ENCODE data around the gene KLC1.

DNA sequence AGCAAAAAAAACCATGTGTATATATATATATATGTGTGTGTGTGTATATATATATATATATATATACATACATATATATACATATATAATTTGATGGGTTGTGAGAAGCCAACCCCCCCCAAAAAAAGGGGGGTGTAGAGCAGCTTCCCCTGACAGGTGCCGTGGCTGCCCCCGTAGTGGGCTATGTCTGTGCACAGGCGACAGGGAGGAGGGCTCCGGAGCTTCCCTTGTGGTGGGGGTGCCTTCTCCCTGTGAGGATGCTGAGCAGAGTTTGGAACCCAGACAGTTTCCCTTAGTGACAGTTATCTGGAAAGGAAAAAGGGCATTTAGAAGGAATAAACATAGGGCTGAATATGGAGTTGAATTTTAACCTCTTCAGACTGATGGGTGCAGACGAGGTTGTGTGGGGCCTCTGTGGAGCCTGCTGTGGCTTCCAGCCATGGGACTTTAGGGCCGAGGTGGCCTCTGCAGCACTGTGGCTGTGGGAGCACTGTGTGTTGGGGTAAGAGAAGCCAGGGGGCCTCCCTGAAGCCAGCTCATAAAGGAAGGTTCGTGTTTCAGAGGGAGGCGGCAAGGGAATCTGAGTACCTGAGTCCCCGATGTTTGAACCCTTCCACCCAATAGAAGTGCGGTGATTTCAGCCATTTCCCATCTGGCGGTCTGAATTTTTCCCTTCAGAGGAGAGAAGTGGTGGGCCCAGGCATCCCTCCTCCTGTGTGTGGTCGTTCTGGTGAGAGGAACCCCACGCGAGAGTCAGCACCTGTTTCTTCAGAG is 66.5 kb downstream of the KLC1 start:
- peak; percentile 44; the same call in 1 of the 2 replicates for TF ChIP-seq POLR2AphosphoS5 (IDR thresholded peaks at IDR 0.05; ENCODE audit: low read depth, low read length)
- no peak; the same call in 1 of the 2 replicates for TF ChIP-seq POLR2A (IDR thresholded peaks at IDR 0.05; ENCODE audit: low read depth, low read length)
- no peak for TF ChIP-seq TAF1 (IDR thresholded peaks at IDR 0.05; ENCODE audit: low read depth, low read length)
- no peak for TF ChIP-seq SPI1 (IDR thresholded peaks at IDR 0.05; ENCODE audit: low read depth, low read length)

Data from GM12891 (cell line).